ENCODE results near the gene RNF25.

The RNF25 gene

GRCh38 chr2:218698885-218699284 is 27.1 kb upstream of the RNF25 start:
- TF ChIP-seq CTCF (IDR thresholded peaks at IDR 0.05; ENCODE audit: low read depth, low read length, poor library complexity, severe bottlenecking) (no peak), EZH2phosphoT487 (IDR thresholded peaks at IDR 0.05; ENCODE audit: borderline replicate concordance, low read length) (no peak)
- H3K27ac ChIP-seq (ENCODE audit: low read depth, low read length), result no peak overlapping the region
- H3K4me1 ChIP-seq (ENCODE audit: control insufficient read depth, low read length), result no peaks in the 10 kb centered on the region
- H3K9me2 ChIP-seq (replicated peaks; ENCODE audit: control insufficient read depth, low read length), result no peaks in the 10 kb centered on the region
- no peaks in the 10 kb centered on the region for H3K9me3 ChIP-seq (ENCODE audit: control insufficient read depth, insufficient read depth, low read length)
- H3K36me3 ChIP-seq (ENCODE audit: control insufficient read depth, low read length), result no peaks in the 10 kb centered on the region
- H3F3A ChIP-seq (ENCODE audit: control insufficient read depth, insufficient read depth), result no peaks in the 10 kb centered on the region
- no peaks in the 10 kb centered on the region for H3K27me3 ChIP-seq (ENCODE audit: control insufficient read depth, low read length)
- H3K79me2 ChIP-seq (ENCODE audit: control insufficient read depth, low read length), result no peaks in the 10 kb centered on the region
- no peak overlapping the region for H3K4me2 ChIP-seq (ENCODE audit: low read length)
- H4K20me1 ChIP-seq (ENCODE audit: control insufficient read depth, insufficient read depth, low read depth, low read length), result no peaks in the 10 kb centered on the region
- no peak overlapping the region for H3K4me3 ChIP-seq (ENCODE audit: low read length)

- no peaks in the 10 kb centered on the region for H3K79me2 ChIP-seq (ENCODE audit: control insufficient read depth, low read length)
- H3K27me3 ChIP-seq (ENCODE audit: control insufficient read depth, low read length), result no peaks in the 10 kb centered on the region
- no peak overlapping the region for H3K4me3 ChIP-seq (ENCODE audit: low read length)
- H3K36me3 ChIP-seq (ENCODE audit: control insufficient read depth, low read length), result peaks cover 3% of the 10 kb centered on the region; the same call in 1 of the 2 replicates
- no peaks in the 10 kb centered on the region for H4K20me1 ChIP-seq (ENCODE audit: control insufficient read depth, insufficient read depth, low read depth, low read length)
- H3K27ac ChIP-seq (ENCODE audit: low read depth, low read length), result no peak overlapping the region
- no peak overlapping the region for H3K4me2 ChIP-seq (ENCODE audit: low read length)
- no peaks in the 10 kb centered on the region for H3F3A ChIP-seq (ENCODE audit: control insufficient read depth, insufficient read depth)
- no peaks in the 10 kb centered on the region for H3K4me1 ChIP-seq (ENCODE audit: control insufficient read depth, low read length)
- no peaks in the 10 kb centered on the region for H3K9me2 ChIP-seq (replicated peaks; ENCODE audit: control insufficient read depth, low read length)
- TF ChIP-seq EZH2phosphoT487 (IDR thresholded peaks at IDR 0.05; ENCODE audit: borderline replicate concordance, low read length) (no peak), CTCF (IDR thresholded peaks at IDR 0.05; ENCODE audit: low read depth, low read length, poor library complexity, severe bottlenecking) (no peak)
- H3K9me3 ChIP-seq (ENCODE audit: control insufficient read depth, insufficient read depth, low read length), result no peaks in the 10 kb centered on the region
These were observed 22.8 kb upstream of the RNF25 start for GRCh38 chr2:218694405-218695145.

- no peak overlapping the region for H3K4me3 ChIP-seq (ENCODE audit: low read length)
- H3K27ac ChIP-seq (ENCODE audit: low read depth, low read length), result no peak overlapping the region
- H3K27me3 ChIP-seq (ENCODE audit: control insufficient read depth, low read length), result no peaks in the 10 kb centered on the region
- H3F3A ChIP-seq (ENCODE audit: control insufficient read depth, insufficient read depth), result no peaks in the 10 kb centered on the region
- 0 out of 2 replicates have a peak, but pooled peaks cover 3% of the 10 kb centered on the region for H3K4me1 ChIP-seq (ENCODE audit: control insufficient read depth, low read length)
- peaks cover 3% of the 10 kb centered on the region; the same call in 1 of the 2 replicates for H3K36me3 ChIP-seq (ENCODE audit: control insufficient read depth, low read length)
- no peaks in the 10 kb centered on the region for H3K79me2 ChIP-seq (ENCODE audit: control insufficient read depth, low read length)
- H4K20me1 ChIP-seq (ENCODE audit: control insufficient read depth, insufficient read depth, low read depth, low read length), result no peaks in the 10 kb centered on the region
- TF ChIP-seq CTCF (IDR thresholded peaks at IDR 0.05; ENCODE audit: low read depth, low read length, poor library complexity, severe bottlenecking), result no peak
- TF ChIP-seq EZH2phosphoT487 (IDR thresholded peaks at IDR 0.05; ENCODE audit: borderline replicate concordance, low read length), result no peak
- H3K9me3 ChIP-seq (ENCODE audit: control insufficient read depth, insufficient read depth, low read length), result no peaks in the 10 kb centered on the region
- H3K9me2 ChIP-seq (replicated peaks; ENCODE audit: control insufficient read depth, low read length), result no peaks in the 10 kb centered on the region
- H3K4me2 ChIP-seq (ENCODE audit: low read length), result no peak overlapping the region
These were observed 19.4 kb upstream of the RNF25 start for GRCh38 chr2:218691234-218691633.
